ENCODE results near the gene ARHGEF17.

The ARHGEF17 gene

DNA sequence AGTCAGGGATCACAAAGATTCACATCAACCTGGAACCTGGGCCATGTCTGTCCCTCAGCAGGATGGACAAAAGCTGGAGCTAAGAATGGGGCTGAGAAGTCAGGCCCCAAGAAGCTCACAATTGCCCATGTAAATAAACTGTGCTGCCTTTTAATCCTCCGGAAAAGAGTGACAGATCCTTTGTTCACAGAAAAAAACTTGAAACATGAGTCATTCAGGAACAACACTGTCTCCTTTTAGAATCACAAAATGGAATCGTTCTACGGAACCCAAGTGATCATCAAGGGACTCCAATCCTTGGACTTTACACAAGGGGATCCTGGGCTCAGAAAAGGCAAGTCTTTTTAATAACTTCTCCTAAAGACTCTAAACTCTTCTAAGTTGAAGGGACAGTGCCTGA lies 104.2 kb downstream of the ARHGEF17 start:
- H3K27me3 ChIP-seq (ENCODE audit: control insufficient read depth, insufficient read depth, low read length): no peaks in the 10 kb centered on the region
- H2AFZ ChIP-seq: no peak overlapping the region
- H3K4me3 ChIP-seq (ENCODE audit: low read depth, low read length): no peak overlapping the region
- H3K4me2 ChIP-seq (ENCODE audit: low read length): no peak overlapping the region
- H3K36me3 ChIP-seq (ENCODE audit: control insufficient read depth, insufficient read depth, low read length): no peaks in the 10 kb centered on the region
- H3K27ac ChIP-seq: no peak overlapping the region
- no peaks in the 10 kb centered on the region for H3K9me3 ChIP-seq (ENCODE audit: control insufficient read depth, low read length)
- no peaks in the 10 kb centered on the region for H3K79me2 ChIP-seq
- H3K4me1 ChIP-seq: peaks cover 3% of the 10 kb centered on the region
- H3K9ac ChIP-seq: no peak overlapping the region
- TF ChIP-seq, protein P1, sequence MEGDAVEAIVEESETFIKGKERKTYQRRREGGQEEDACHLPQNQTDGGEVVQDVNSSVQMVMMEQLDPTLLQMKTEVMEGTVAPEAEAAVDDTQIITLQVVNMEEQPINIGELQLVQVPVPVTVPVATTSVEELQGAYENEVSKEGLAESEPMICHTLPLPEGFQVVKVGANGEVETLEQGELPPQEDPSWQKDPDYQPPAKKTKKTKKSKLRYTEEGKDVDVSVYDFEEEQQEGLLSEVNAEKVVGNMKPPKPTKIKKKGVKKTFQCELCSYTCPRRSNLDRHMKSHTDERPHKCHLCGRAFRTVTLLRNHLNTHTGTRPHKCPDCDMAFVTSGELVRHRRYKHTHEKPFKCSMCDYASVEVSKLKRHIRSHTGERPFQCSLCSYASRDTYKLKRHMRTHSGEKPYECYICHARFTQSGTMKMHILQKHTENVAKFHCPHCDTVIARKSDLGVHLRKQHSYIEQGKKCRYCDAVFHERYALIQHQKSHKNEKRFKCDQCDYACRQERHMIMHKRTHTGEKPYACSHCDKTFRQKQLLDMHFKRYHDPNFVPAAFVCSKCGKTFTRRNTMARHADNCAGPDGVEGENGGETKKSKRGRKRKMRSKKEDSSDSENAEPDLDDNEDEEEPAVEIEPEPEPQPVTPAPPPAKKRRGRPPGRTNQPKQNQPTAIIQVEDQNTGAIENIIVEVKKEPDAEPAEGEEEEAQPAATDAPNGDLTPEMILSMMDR (IDR thresholded peaks at IDR 0.05): no peak

DNA sequence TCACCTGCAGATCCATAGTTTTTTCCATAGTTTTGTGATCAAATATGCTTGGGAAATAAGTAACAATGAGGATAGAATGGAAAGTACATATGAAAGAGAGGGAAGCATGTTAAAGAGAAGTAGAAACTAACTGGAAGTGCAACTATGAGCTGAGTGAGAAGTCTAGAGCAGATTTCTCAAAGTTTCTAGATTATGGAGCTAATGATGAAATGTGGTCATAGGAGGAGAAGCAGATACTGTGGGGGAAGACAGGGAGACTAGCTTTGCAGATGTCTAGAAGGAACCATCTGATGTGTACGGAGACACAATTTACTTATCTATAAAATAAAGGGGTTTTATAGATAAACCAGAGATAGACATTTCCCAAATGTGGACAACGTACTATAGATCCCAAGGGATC lies 105.2 kb downstream of the ARHGEF17 start:
- Histone ChIP-seq H3K9ac (no peak overlapping the region), H2AFZ (no peak overlapping the region), H3K9me3 (ENCODE audit: control insufficient read depth, low read length) (no peaks in the 10 kb centered on the region), H3K4me3 (ENCODE audit: low read depth, low read length) (no peak overlapping the region), H3K4me1 (peaks cover 3% of the 10 kb centered on the region), H3K36me3 (ENCODE audit: control insufficient read depth, insufficient read depth, low read length) (no peaks in the 10 kb centered on the region), H3K79me2 (no peaks in the 10 kb centered on the region), H3K27ac (no peak overlapping the region), H3K4me2 (ENCODE audit: low read length) (no peak overlapping the region), H3K27me3 (ENCODE audit: control insufficient read depth, insufficient read depth, low read length) (no peaks in the 10 kb centered on the region)
- TF ChIP-seq, protein P1 (IDR thresholded peaks at IDR 0.05): no peak

DNA sequence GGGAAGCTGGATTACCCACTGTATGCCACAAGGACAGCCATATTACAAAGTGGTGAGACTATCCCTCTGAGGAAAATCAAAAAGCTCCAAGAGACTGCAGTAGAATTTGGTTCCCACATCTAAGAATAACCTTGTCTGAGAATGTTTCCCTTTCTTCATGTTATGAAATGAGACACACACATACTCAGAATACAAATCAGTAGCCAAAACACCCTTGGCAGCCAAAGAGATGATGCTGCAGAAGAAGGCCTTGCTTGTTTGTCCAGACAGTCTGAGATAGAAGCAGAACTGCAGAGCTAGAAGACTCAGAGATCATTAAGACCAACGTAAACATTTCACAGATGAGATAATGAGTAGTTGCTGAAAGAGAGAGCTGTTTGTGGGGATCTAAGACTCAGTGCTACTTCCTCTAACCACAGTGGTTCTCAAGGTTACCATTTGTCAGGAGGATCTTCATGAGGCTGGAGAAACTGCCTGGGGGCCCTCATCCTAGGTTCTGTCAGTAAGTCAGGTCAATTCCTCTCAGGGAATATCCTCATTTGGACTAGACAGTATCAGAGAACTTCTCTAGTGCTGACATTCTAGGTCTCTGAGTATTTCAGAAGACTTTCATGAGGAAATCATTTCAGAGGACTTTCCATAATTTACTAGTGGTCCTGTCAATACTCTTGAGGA lies 107.0 kb downstream of the ARHGEF17 start:
- no peaks in the 10 kb centered on the region for H3K27me3 ChIP-seq (ENCODE audit: control insufficient read depth, insufficient read depth, low read length)
- TF ChIP-seq, protein P1 (IDR thresholded peaks at IDR 0.05): no peak
- H3K4me1 ChIP-seq: peaks cover 3% of the 10 kb centered on the region
- H3K36me3 ChIP-seq (ENCODE audit: control insufficient read depth, insufficient read depth, low read length): no peaks in the 10 kb centered on the region
- no peaks in the 10 kb centered on the region for H3K9me3 ChIP-seq (ENCODE audit: control insufficient read depth, low read length)
- no peaks in the 10 kb centered on the region for H3K79me2 ChIP-seq
- H3K9ac ChIP-seq: no peak overlapping the region
- no peak overlapping the region for H3K4me3 ChIP-seq (ENCODE audit: low read depth, low read length)
- no peak overlapping the region for H2AFZ ChIP-seq
- no peak overlapping the region for H3K4me2 ChIP-seq (ENCODE audit: low read length)
- no peak overlapping the region for H3K27ac ChIP-seq

DNA sequence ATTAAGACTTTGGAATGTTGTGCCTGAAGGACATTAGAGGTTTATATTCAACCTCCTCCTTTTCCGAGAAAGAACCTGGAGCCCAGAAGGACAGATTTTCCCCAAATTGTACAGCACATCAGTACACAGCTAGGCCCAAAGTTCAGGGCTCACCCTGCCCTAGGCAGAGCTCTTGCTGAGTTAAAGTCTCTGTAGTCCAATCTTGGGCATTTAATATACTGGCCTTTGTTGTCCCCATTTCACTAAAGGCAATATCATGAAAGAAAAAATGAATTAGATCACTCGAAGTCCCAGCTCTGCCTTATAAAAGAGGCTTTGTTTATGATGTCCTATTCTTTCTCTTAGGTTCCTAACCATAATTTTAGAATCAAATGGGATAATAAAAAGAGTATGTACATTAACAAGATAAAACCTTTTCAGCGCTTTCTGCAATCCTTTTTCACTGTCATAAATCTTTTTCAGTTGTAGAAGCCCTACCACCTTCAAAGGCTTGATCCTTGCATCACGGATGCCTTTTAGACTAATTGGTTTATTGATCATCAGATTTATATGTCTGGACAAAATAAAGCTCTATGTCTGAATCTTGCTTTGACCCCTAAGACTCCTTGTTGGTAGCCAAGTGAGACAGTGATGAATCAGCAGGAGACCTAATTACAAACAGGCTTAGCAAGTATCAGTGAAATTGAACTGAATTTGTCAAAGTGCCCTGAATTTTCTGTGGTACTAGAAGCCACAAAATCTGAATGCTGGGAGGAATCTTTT lies 108.0 kb downstream of the ARHGEF17 start:
- Histone ChIP-seq H3K9ac (no peak overlapping the region), H3K27ac (no peak overlapping the region), H3K9me3 (ENCODE audit: control insufficient read depth, low read length) (no peaks in the 10 kb centered on the region), H3K4me1 (peaks cover 3% of the 10 kb centered on the region), H2AFZ (no peak overlapping the region), H3K27me3 (ENCODE audit: control insufficient read depth, insufficient read depth, low read length) (no peaks in the 10 kb centered on the region), H3K4me2 (ENCODE audit: low read length) (no peak overlapping the region), H3K36me3 (ENCODE audit: control insufficient read depth, insufficient read depth, low read length) (no peaks in the 10 kb centered on the region), H3K79me2 (no peaks in the 10 kb centered on the region), H3K4me3 (ENCODE audit: low read depth, low read length) (no peak overlapping the region)
- TF ChIP-seq, protein P1 (IDR thresholded peaks at IDR 0.05): no peak

All from parathyroid adenoma (tissue), 2 donors.